Trophoblast cell (in vitro differentiated cells and primary cell): ENCODE data around the gene TK2.
"Not testable (repeated sequence)": the region's sequence is repeated elsewhere in the genome, so short reads cannot be mapped to it uniquely, and the experiment has no call there.

Experiments
- DNase-seq, 2 donors: peaks; one replicate each; pipeline ENCODE4 v3.0.0-alpha.2; 2016
- H2AFZ ChIP-seq: 2 replicates; pipeline ENCODE4 v1.6.1; 2013; ENCODE audit warnings: low read length, moderate library complexity, mild to moderate bottlenecking; ENCODE audit not compliant: insufficient read depth, poor library complexity
- H2AK5ac ChIP-seq: 2 replicates; pipeline ENCODE4 v1.6.1; 2013; ENCODE audit warnings: mild to moderate bottlenecking, low read length
- H2BK120ac ChIP-seq: 2 replicates; pipeline ENCODE4 v1.6.1; 2013; ENCODE audit warnings: low read length, mild to moderate bottlenecking, moderate library complexity; ENCODE audit not compliant: insufficient read depth, poor library complexity
- H2BK12ac ChIP-seq: 2 replicates; pipeline ENCODE4 v1.6.1; 2013; ENCODE audit warnings: mild to moderate bottlenecking, low read length, moderate library complexity
- H2BK5ac ChIP-seq: 2 replicates; pipeline ENCODE4 v1.6.1; 2013; ENCODE audit warnings: low read length, low read depth, moderate library complexity, mild to moderate bottlenecking; ENCODE audit not compliant: poor library complexity
- H3K14ac ChIP-seq: 2 replicates; pipeline ENCODE4 v1.6.1; 2013; ENCODE audit warnings: mild to moderate bottlenecking, low read length
- H3K18ac ChIP-seq: 2 replicates; pipeline ENCODE4 v1.6.1; 2013; ENCODE audit warnings: mild to moderate bottlenecking, low read length
- H3K23ac ChIP-seq: 2 replicates; pipeline ENCODE4 v1.6.1; 2013; ENCODE audit warnings: low read length
- H3K27ac ChIP-seq: 2 replicates; pipeline ENCODE4 v1.5.1; 2013; ENCODE audit warnings: low read depth, mild to moderate bottlenecking, inconsistent platforms, low read length, moderate library complexity
- H3K27me3 ChIP-seq: 2 replicates; pipeline ENCODE4 v1.6.1; 2013; ENCODE audit warnings: inconsistent platforms, mild to moderate bottlenecking, low read length, moderate library complexity; ENCODE audit not compliant: insufficient read depth
- H3K36me3 ChIP-seq, 2 experiments: 1 replicate in 1 of 2; 2 replicates in 1 of 2; pipeline ENCODE4 v1.6.1; 2013; ENCODE audit warnings: low read length in 2 of 2, mild to moderate bottlenecking in 2 of 2, moderate library complexity in 1 of 2; ENCODE audit not compliant: insufficient read depth in 2 of 2, control insufficient read depth in 1 of 2
- H3K4ac ChIP-seq: 2 replicates; pipeline ENCODE4 v1.6.1; 2013; ENCODE audit warnings: low read depth, mild to moderate bottlenecking, low read length, moderate library complexity
- H3K4me1 ChIP-seq, 2 experiments: 1 replicate in 1 of 2; 2 replicates in 1 of 2; pipeline ENCODE4 v1.6.1; 2013; ENCODE audit warnings: low read length in 2 of 2, mild to moderate bottlenecking in 2 of 2, moderate library complexity in 1 of 2; ENCODE audit not compliant: insufficient read depth in 2 of 2, control insufficient read depth in 1 of 2
- H3K4me2 ChIP-seq: 2 replicates; pipeline ENCODE4 v1.6.1; 2013; ENCODE audit warnings: inconsistent platforms, mild to moderate bottlenecking, low read length, moderate library complexity
- H3K4me3 ChIP-seq: 2 replicates; pipeline ENCODE4 v1.5.1; 2013; ENCODE audit warnings: mild to moderate bottlenecking, low read depth, low read length, inconsistent platforms
- H3K79me1 ChIP-seq: one replicate; pipeline ENCODE4 v1.6.1; 2013; ENCODE audit warnings: low read length
- H3K79me2 ChIP-seq: 2 replicates; pipeline ENCODE4 v1.6.1; 2013; ENCODE audit warnings: low read length, mild to moderate bottlenecking; ENCODE audit not compliant: control insufficient read depth, insufficient read depth, poor library complexity
- H3K9ac ChIP-seq: 2 replicates; pipeline ENCODE4 v1.6.1; 2013; ENCODE audit warnings: mild to moderate bottlenecking, low read length
- H3K9me3 ChIP-seq: 2 replicates; pipeline ENCODE4 v1.6.1; 2013; ENCODE audit warnings: low read depth, mild to moderate bottlenecking, control low read depth, inconsistent platforms, low read length; ENCODE audit not compliant: insufficient read depth
- H4K12ac ChIP-seq: 2 replicates; pipeline ENCODE4 v1.6.1; 2013; ENCODE audit warnings: low read depth, mild to moderate bottlenecking, low read length, moderate library complexity
- H4K8ac ChIP-seq: 2 replicates; pipeline ENCODE4 v1.6.1; 2013; ENCODE audit warnings: low read depth, mild to moderate bottlenecking, low read length, moderate library complexity
- H4K91ac ChIP-seq: one replicate; pipeline ENCODE4 v1.6.1; 2013; ENCODE audit warnings: low read depth, mild to moderate bottlenecking, low read length, moderate library complexity
- WGBS: extraction: QIAGEN DNeasy Blood & Tissue Kit; methylation state at CpG from one replicate; pipeline ENCODE4 v1.1.7; 2013; ENCODE audit warnings: missing lambda C conversion rate; ENCODE audit not compliant: insufficient read length, insufficient coverage; ENCODE audit errors: extremely low coverage; 5-methylcytosine and 5-hydroxymethylcytosine counted together

Gene TK2

GRCh38 chr16:66502020-66502913, 47.7 kb downstream of the TK2 start:
- Histone ChIP-seq H3K27ac (no peak overlapping the region), H3K9me3 (no peaks in the 10 kb centered on the region), H3K27me3 (no peaks in the 10 kb centered on the region), H2AFZ (no peak overlapping the region), H3K18ac (no peak overlapping the region), H4K8ac (no peak overlapping the region), H3K4me3 (no peak overlapping the region), H2BK120ac (no peak overlapping the region), H2AK5ac (no peak overlapping the region), H3K36me3 (no peaks in the 10 kb centered on the region), H3K4me1 (no peaks in the 10 kb centered on the region), H3K23ac (no peak overlapping the region), H3K4me2 (no peak overlapping the region), H3K79me1 (no peaks in the 10 kb centered on the region), H2BK5ac (no peak overlapping the region), H3K79me2 (no peaks in the 10 kb centered on the region), H4K12ac (no peak overlapping the region), H3K14ac (no peak overlapping the region), H2BK12ac (no peak overlapping the region), H3K9ac (no peak overlapping the region), H4K91ac (no peak overlapping the region), H3K4ac (no peak overlapping the region)
- peak; percentile 96 to 98 for DNase-seq
- 100% methylated on average over 1 of the region's 12 CpGs for WGBS

DNA sequence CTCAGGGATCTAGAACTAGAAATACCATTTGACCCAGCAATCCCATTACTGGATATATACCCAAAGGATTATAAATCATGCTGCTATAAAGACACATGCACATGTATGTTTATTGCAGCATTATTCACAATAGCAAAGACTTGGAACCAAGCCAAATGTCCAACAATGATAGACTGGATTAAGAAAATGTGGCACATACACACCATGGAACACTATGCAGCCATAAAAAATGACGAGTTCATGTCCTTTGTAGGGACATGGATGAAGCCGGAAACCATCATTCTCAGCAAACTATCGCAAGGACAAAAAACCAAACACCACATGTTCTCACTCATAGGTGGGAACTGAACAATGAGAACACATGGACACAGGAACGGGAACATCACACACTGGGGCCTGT, 48.4 kb downstream of the TK2 start:
- not testable (repeated sequence) for H3K18ac ChIP-seq, H3K27ac ChIP-seq, H3K79me1 ChIP-seq, H3K14ac ChIP-seq, H2AK5ac ChIP-seq, H2BK5ac ChIP-seq, H4K12ac ChIP-seq, H3K4ac ChIP-seq, H3K27me3 ChIP-seq, H4K91ac ChIP-seq, H2AFZ ChIP-seq, H3K4me2 ChIP-seq, H3K9me3 ChIP-seq, H3K4me3 ChIP-seq, H3K79me2 ChIP-seq, H2BK12ac ChIP-seq, H3K9ac ChIP-seq, DNase-seq, H2BK120ac ChIP-seq, H3K4me1 ChIP-seq, H4K8ac ChIP-seq, H3K36me3 ChIP-seq, H3K23ac ChIP-seq
- no CpG with 5 or more reads among the region's 4 CpGs for WGBS

- not testable (repeated sequence) for H3K79me2 ChIP-seq, H3K79me1 ChIP-seq, H4K12ac ChIP-seq, H2BK12ac ChIP-seq, H3K9ac ChIP-seq, H3K18ac ChIP-seq, H2BK120ac ChIP-seq, H4K91ac ChIP-seq, H3K4me2 ChIP-seq, H3K36me3 ChIP-seq, H2AFZ ChIP-seq, H3K4me1 ChIP-seq, H3K27ac ChIP-seq, DNase-seq, H3K9me3 ChIP-seq, H3K4me3 ChIP-seq, H3K23ac ChIP-seq, H3K4ac ChIP-seq, H2AK5ac ChIP-seq, H4K8ac ChIP-seq, H3K14ac ChIP-seq, H2BK5ac ChIP-seq, H3K27me3 ChIP-seq
- no CpG with 5 or more reads among the region's 2 CpGs for WGBS
These were observed 52.0 kb downstream of the TK2 start for GRCh38 chr16:66497921-66498320.

GRCh38 chr16:66496226-66496625, 53.7 kb downstream of the TK2 start:
- not testable (repeated sequence) for H3K14ac ChIP-seq, DNase-seq, H3K79me2 ChIP-seq, H3K27me3 ChIP-seq, H3K9me3 ChIP-seq, H3K9ac ChIP-seq, H3K4me3 ChIP-seq, H3K23ac ChIP-seq, H3K36me3 ChIP-seq, H3K4ac ChIP-seq, H3K18ac ChIP-seq, H3K27ac ChIP-seq, H2AFZ ChIP-seq, H2BK5ac ChIP-seq, H4K91ac ChIP-seq, H3K4me2 ChIP-seq, H2AK5ac ChIP-seq, H4K8ac ChIP-seq, H3K4me1 ChIP-seq, H2BK120ac ChIP-seq, H3K79me1 ChIP-seq, H2BK12ac ChIP-seq, H4K12ac ChIP-seq
- no CpG with 5 or more reads among the region's 10 CpGs for whole genome bisulfite sequencing
